ENCODE results near the gene C4BPA.

The C4BPA gene

GRCh38 chr1:207124389-207124788, 20.4 kb downstream of the C4BPA start:
- TF ChIP-seq CTCF (IDR thresholded peaks at IDR 0.05; ENCODE audit: insufficient read depth, low read length, poor library complexity, severe bottlenecking) (no peak), EZH2phosphoT487 (conservative IDR thresholded peaks at IDR 0.05; ENCODE audit: low read length) (no peak)
- no peak overlapping the region for H3K4me3 ChIP-seq (ENCODE audit: insufficient read depth, low read length, poor library complexity, severe bottlenecking)

GRCh38 chr1:207128336-207128921, 24.4 kb downstream of the C4BPA start:
- H3F3A ChIP-seq (ENCODE audit: insufficient read depth), result no peaks in the 10 kb centered on the region
- TF ChIP-seq CTCF (IDR thresholded peaks at IDR 0.05; ENCODE audit: insufficient read depth, low read length, poor library complexity, severe bottlenecking) (no peak), EZH2phosphoT487 (conservative IDR thresholded peaks at IDR 0.05; ENCODE audit: low read length) (no peak)
- no peak overlapping the region for H3K4me3 ChIP-seq (ENCODE audit: insufficient read depth, low read length, poor library complexity, severe bottlenecking)
- H3K9ac ChIP-seq (ENCODE audit: low read length), result no peak overlapping the region
- no peaks in the 10 kb centered on the region for H3K79me2 ChIP-seq (ENCODE audit: insufficient read depth, low read length)
- no peaks in the 10 kb centered on the region for H4K20me1 ChIP-seq (ENCODE audit: low read depth, low read length)
- no peak overlapping the region for H3K27ac ChIP-seq (ENCODE audit: low read depth, low read length)
- no peak overlapping the region for H2AFZ ChIP-seq (ENCODE audit: low read depth, low read length, severe bottlenecking)
- no peaks in the 10 kb centered on the region for H3K36me3 ChIP-seq (ENCODE audit: low read length)
- peaks cover 5% of the 10 kb centered on the region; the same call in 1 of the 2 replicates for H3K9me3 ChIP-seq (ENCODE audit: insufficient read depth, low read length)
- H3K4me2 ChIP-seq (ENCODE audit: low read depth, low read length, poor library complexity, severe bottlenecking), result no peak overlapping the region
- H3K27me3 ChIP-seq (ENCODE audit: low read length), result no peaks in the 10 kb centered on the region
- H3K9me2 ChIP-seq (replicated peaks; ENCODE audit: insufficient read depth, low read length), result no peaks in the 10 kb centered on the region

More at GRCh38 chr1:207124389-207124788, 20.4 kb downstream of the C4BPA start:
- no peaks in the 10 kb centered on the region for H3K79me2 ChIP-seq (ENCODE audit: insufficient read depth, low read length)
- no peaks in the 10 kb centered on the region for H3K36me3 ChIP-seq (ENCODE audit: low read length)
- no peaks in the 10 kb centered on the region for H3K9me2 ChIP-seq (replicated peaks; ENCODE audit: insufficient read depth, low read length)
- no peak overlapping the region for H2AFZ ChIP-seq (ENCODE audit: low read depth, low read length, severe bottlenecking)
- H3K9me3 ChIP-seq (ENCODE audit: insufficient read depth, low read length), result peaks cover 5% of the 10 kb centered on the region; the same call in 1 of the 2 replicates
- no peak overlapping the region for H3K27ac ChIP-seq (ENCODE audit: low read depth, low read length)
- no peak overlapping the region for H3K9ac ChIP-seq (ENCODE audit: low read length)
- no peaks in the 10 kb centered on the region for H3K27me3 ChIP-seq (ENCODE audit: low read length)
- no peaks in the 10 kb centered on the region for H3F3A ChIP-seq (ENCODE audit: insufficient read depth)
- no peak overlapping the region for H3K4me2 ChIP-seq (ENCODE audit: low read depth, low read length, poor library complexity, severe bottlenecking)
- no peaks in the 10 kb centered on the region for H4K20me1 ChIP-seq (ENCODE audit: low read depth, low read length)

GRCh38 chr1:207129053-207129452, 25.0 kb downstream of the C4BPA start:
- Histone ChIP-seq H2AFZ (ENCODE audit: low read depth, low read length, severe bottlenecking) (no peak overlapping the region), H3K27ac (ENCODE audit: low read depth, low read length) (no peak overlapping the region), H3F3A (ENCODE audit: insufficient read depth) (no peaks in the 10 kb centered on the region)

More at GRCh38 chr1:207129053-207129452, 25.0 kb downstream of the C4BPA start:
- Histone ChIP-seq H3K4me3 (ENCODE audit: insufficient read depth, low read length, poor library complexity, severe bottlenecking) (no peak overlapping the region), H3K4me2 (ENCODE audit: low read depth, low read length, poor library complexity, severe bottlenecking) (no peak overlapping the region), H3K9me2 (replicated peaks; ENCODE audit: insufficient read depth, low read length) (no peaks in the 10 kb centered on the region), H3K9me3 (ENCODE audit: insufficient read depth, low read length) (peaks cover 5% of the 10 kb centered on the region; the same call in 1 of the 2 replicates), H3K9ac (ENCODE audit: low read length) (no peak overlapping the region), H3K79me2 (ENCODE audit: insufficient read depth, low read length) (no peaks in the 10 kb centered on the region), H3K36me3 (ENCODE audit: low read length) (no peaks in the 10 kb centered on the region), H4K20me1 (ENCODE audit: low read depth, low read length) (no peaks in the 10 kb centered on the region), H3K27me3 (ENCODE audit: low read length) (no peaks in the 10 kb centered on the region)
- no peak for TF ChIP-seq EZH2phosphoT487 (conservative IDR thresholded peaks at IDR 0.05; ENCODE audit: low read length)
- no peak for TF ChIP-seq CTCF (IDR thresholded peaks at IDR 0.05; ENCODE audit: insufficient read depth, low read length, poor library complexity, severe bottlenecking)
